Endometrial microvascular endothelial cells (primary cell): Measurements from ENCODE around the gene TNNC1. TPM values are rescaled to one million over a fixed set of nuclear protein-coding genes. Genes with fewer than 3 reads are reported as not detected.

Source experiments
- in situ Hi-C: cut with HindIII; loops from 2 replicates; pipeline ENCODE4 v1.10.0; 2017; ENCODE audit warnings: low sequenced_read_pairs, low pct_unique_long_range_greater_than_20kb; ENCODE audit errors: inconsistent ontology term
- total RNA-seq: library from RNA; depleted of rRNA; stranded (reverse); fragments of >200 nt; gene quantifications from one replicate; pipeline ENCODE4 v1.2.3, GENCODE V29; 2015; ENCODE audit errors: inconsistent ontology term

The TNNC1 gene
- total RNA-seq, 1 donor from 2014 or later, result not detected

- in situ Hi-C loops, result no loop called here
Observed at GRCh38 chr3:52487050-52487787, 33.4 kb upstream of the TNNC1 start.

GRCh38 chr3:52484680-52485461 is 31.0 kb upstream of the TNNC1 start:
- in situ Hi-C loops, result no loop called here

- in situ Hi-C loops, result no loop called here
Observed at GRCh38 chr3:52483577-52484381, 29.9 kb upstream of the TNNC1 start.

GRCh38 chr3:52483081-52483480 is 29.2 kb upstream of the TNNC1 start:
- in situ Hi-C loops, result no loop called here

GRCh38 chr3:52481819-52482521 is 28.1 kb upstream of the TNNC1 start:
- in situ Hi-C loops, result no loop called here

- in situ Hi-C loops, result no loop called here
Observed at GRCh38 chr3:52480768-52481715, 27.2 kb upstream of the TNNC1 start.

- in situ Hi-C loops, result no loop called here
Observed at GRCh38 chr3:52479877-52480575, 26.2 kb upstream of the TNNC1 start.

- in situ Hi-C loops, result no loop called here
Observed at GRCh38 chr3:52479037-52479876, 25.4 kb upstream of the TNNC1 start.

GRCh38 chr3:52477796-52478095 is 23.9 kb upstream of the TNNC1 start:
- in situ Hi-C loops, result no loop called here

- in situ Hi-C loops, result no loop called here
Observed at GRCh38 chr3:52477076-52477795, 23.4 kb upstream of the TNNC1 start.

- in situ Hi-C loops, result loop anchor here (25.0 kb wide), 1 partner anchor 89 kb away; no protein-coding TSS in a partner anchor
Observed at GRCh38 chr3:52473026-52473425, 19.2 kb upstream of the TNNC1 start.

- in situ Hi-C loops, result loop anchor here (25.0 kb wide), 1 partner anchor 90 kb away; no protein-coding TSS in a partner anchor
Observed at GRCh38 chr3:52472239-52473000, 18.6 kb upstream of the TNNC1 start.

GRCh38 chr3:52471371-52472238 is 17.8 kb upstream of the TNNC1 start:
- in situ Hi-C loops, result loop anchor here (25.0 kb wide), 1 partner anchor 91 kb away; no protein-coding TSS in a partner anchor

GRCh38 chr3:52470920-52471319 is 17.1 kb upstream of the TNNC1 start:
- in situ Hi-C loops, result loop anchor here (25.0 kb wide), 1 partner anchor 91 kb away; no protein-coding TSS in a partner anchor
